HepG2 (cell line): Measurements from ENCODE around the gene ZC3H18. TPM values are rescaled to one million over a fixed set of nuclear protein-coding genes. Genes with fewer than 3 reads are reported as not detected.
A peak's percentile ranks its signal among the peaks of the same experiment; 100 is the strongest.

Experiments
- ATAC-seq: fragments of 200-7000 bp; cut with Tn5 transposase; 3 replicates; pipeline ENCODE4 v1.9.1; 2020; ENCODE audit warnings: mild to moderate bottlenecking, moderate library complexity
- BruUV-seq: library from RNA; stranded (reverse); fragments of 400-500 nt; replicated peaks from 2 replicates; lab custom pipeline; 2021; lab: Mats Ljungman, UMichigan
- CTCF ChIA-PET: fragments of 300-600 bp; formaldehyde crosslinking; extraction: SDS; loops from one replicate; lab custom pipeline; 2021; ENCODE audit warnings: low total read pairs, inconsistent platforms, low intra/inter-chr PET ratio; lab: Yijun Ruan, JAX
- POLR2A ChIA-PET: fragments of 350-600 bp; sonication (Branson Sonifier 250); formaldehyde crosslinking; loops from one replicate; lab custom pipeline; 2020; ENCODE audit warnings: antibody characterized with exemption, inconsistent platforms; lab: Yijun Ruan, JAX
- DNase-seq: peaks from one replicate; pipeline ENCODE4 v3.0.0-alpha.2; 2015; ENCODE audit warnings: low spot score
- FAIRE-seq: peaks from 3 replicates; lab custom pipeline; 2011; peaks lifted over from hg19 to GRCh38; lab: Jason Lieb, UNC
- H2AFZ ChIP-seq: one replicate; pipeline ENCODE4 v1.6.1; 2011; ENCODE audit warnings: low read length, inconsistent platforms
- H3K27ac ChIP-seq: fragments of 300-600 bp; 3 replicates; pipeline ENCODE4 v1.8.0; 2011; ENCODE audit warnings: mixed run types, mild to moderate bottlenecking, mixed read lengths, low read length, inconsistent platforms; ENCODE audit not compliant: insufficient read depth; ENCODE audit errors: extremely low read length
- H3K27me3 ChIP-seq, 2 experiments: fragments of 200-600 bp in 1 of 2; 2 replicates in 1 of 2; 3 replicates in 1 of 2; pipeline versions ENCODE4 v1.6.0 to v1.8.0; 2011; ENCODE audit warnings: low read length in 2 of 2, mild to moderate bottlenecking in 2 of 2, moderate library complexity in 2 of 2, inconsistent platforms in 1 of 2; ENCODE audit not compliant: insufficient read depth in 2 of 2, control insufficient read depth in 1 of 2
- H3K36me3 ChIP-seq, 2 experiments: fragments of 200-600 bp in 1 of 2; replicated peaks in 1 of 2; 2 replicates in 1 of 2; 3 replicates in 1 of 2; pipeline versions ENCODE4 v1.5.1 to v1.8.0; 2011; ENCODE audit warnings: low read length in 2 of 2, inconsistent platforms in 1 of 2; ENCODE audit not compliant: insufficient read depth in 2 of 2, control insufficient read depth in 1 of 2
- H3K4me1 ChIP-seq: 2 replicates; pipeline ENCODE4 v1.5.1; 2012; ENCODE audit warnings: low read length, inconsistent platforms; ENCODE audit not compliant: insufficient read depth
- H3K4me2 ChIP-seq: 2 replicates; pipeline ENCODE4 v1.6.0; 2011; ENCODE audit warnings: low read depth, low read length, inconsistent platforms
- H3K4me3 ChIP-seq, 3 experiments: fragments of 200-600 bp in 1 of 3; sonication (generic), shearing (Covaris generic) in 1 of 3; replicated peaks in 1 of 3; 2 replicates each; pipeline ENCODE4 v1.5.1; 2011 to 2016; ENCODE audit warnings: low read length in 3 of 3, inconsistent platforms in 2 of 3, low read depth in 2 of 3, mild to moderate bottlenecking in 2 of 3, control low read depth in 1 of 3, mixed read lengths in 1 of 3; ENCODE audit not compliant: insufficient read depth in 1 of 3
- H3K79me2 ChIP-seq: one replicate; pipeline ENCODE4 v1.6.1; 2011; ENCODE audit warnings: low read length, inconsistent platforms; ENCODE audit not compliant: insufficient read depth
- H3K9ac ChIP-seq: 2 replicates; pipeline ENCODE4 v1.6.0; 2011; ENCODE audit warnings: mild to moderate bottlenecking, low read depth, low read length, inconsistent platforms; ENCODE audit not compliant: insufficient read depth
- H3K9me3 ChIP-seq: 2 replicates; pipeline ENCODE4 v1.5.1; 2012; ENCODE audit warnings: mild to moderate bottlenecking, low read length
- H4K20me1 ChIP-seq: 2 replicates; pipeline ENCODE4 v1.6.0; 2011; ENCODE audit warnings: inconsistent platforms, mild to moderate bottlenecking, low read length, moderate library complexity; ENCODE audit not compliant: insufficient read depth
- FOXA1 ChIP-seq, 2 experiments: fragments of 450-650 bp in 1 of 2; sonication (generic) in 1 of 2; formaldehyde crosslinking in 1 of 2; IDR thresholded peaks; 2 replicates each; pipeline versions ENCODE4 v1.4.0 to v1.6.1; 2016 to 2020; ENCODE audit warnings: missing genetic modification reagents in 1 of 2
- FOXA3 ChIP-seq: IDR thresholded peaks from 2 replicates; pipeline ENCODE4 v1.6.1; 2016; ENCODE audit warnings: missing genetic modification reagents, missing compliant biosample characterization
- TEAD2 ChIP-seq: sonication (generic); formaldehyde crosslinking; IDR thresholded peaks from 2 replicates; pipeline ENCODE4 v1.9.0; 2021; ENCODE audit warnings: missing genetic modification reagents
- TRIM24 ChIP-seq: sonication (generic); formaldehyde crosslinking; IDR thresholded peaks from 2 replicates; pipeline ENCODE4 v1.8.0; 2022; ENCODE audit warnings: mild to moderate bottlenecking, missing genetic modification reagents
- ZNF574 ChIP-seq: sonication (generic); formaldehyde crosslinking; IDR thresholded peaks from 2 replicates; pipeline ENCODE4 v1.4.0; 2020; ENCODE audit warnings: missing genetic modification reagents
- WGBS: methylation state at CpG from one replicate; pipeline ENCODE4 v1.1.6; 2017; ENCODE audit warnings: low lambda C conversion rate; 5-methylcytosine and 5-hydroxymethylcytosine counted together
- in situ Hi-C: cut with HindIII; loops from 2 replicates; pipeline ENCODE4 v1.10.0; 2017; ENCODE audit warnings: low pct_unique_long_range_greater_than_20kb; ENCODE audit not compliant: extremely low pct_ligation_motif_present
- intact Hi-C: fragments of 100-400 bp; cut with micrococcal nuclease; formaldehyde crosslinking; loops from one replicate; pipeline ENCODE4 v1.10.0; 2022; ENCODE audit not compliant: unreplicated experiment
- polyA plus RNA-seq, 8 experiments: library from polyadenylated mRNA; depleted of rRNA in 3 of 8; stranded (reverse) in 7 of 8; unstranded in 1 of 8; fragments of >200 nt; fragmentation: Illumina TruSeq in 4 of 8; extraction: Trizol in 4 of 8; gene quantifications; 2 replicates each; pipeline versions ENCODE4 v1.2.1 to v1.2.3, GENCODE V29; 2011 to 2016; ENCODE audit warnings: low read depth in 4 of 8, missing spikeins in 1 of 8, mixed read lengths in 1 of 8; ENCODE audit not compliant: insufficient read depth in 1 of 8
- total RNA-seq, 5 experiments: library from RNA; depleted of rRNA; stranded (reverse); fragments of >200 nt; fragmentation: Illumina TruSeq; extraction: Trizol; gene quantifications; 2 replicates each; pipeline ENCODE4 v1.2.3, GENCODE V29; 2016; ENCODE audit warnings: low read depth in 1 of 5
- TF ChIP-seq, protein P1 (sequence below): sonication (generic); formaldehyde crosslinking; IDR thresholded peaks from 2 replicates; pipeline ENCODE4 v1.4.0; 2020; ENCODE audit warnings: missing genetic modification reagents
- TF ChIP-seq, protein P2 (sequence below): sonication (generic); IDR thresholded peaks from 2 replicates; pipeline ENCODE4 v1.6.1; 2016; ENCODE audit warnings: low read depth, borderline replicate concordance

The ZC3H18 gene
- total and polyA plus RNA-seq, 2 of the 13 experiments (the other 11 are each of a cell fraction or from before 2014, with no cell fraction given) = 11.2 to 27.4 TPM

GRCh38 chr16:88617268-88618031 lies 47.2 kb downstream of the ZC3H18 start:
- H3K79me2 ChIP-seq = peaks cover 15% of the 10 kb centered on the region
- BruUV-seq = no TSS peak
- ChIA-PET CTCF (no interaction called here), POLR2A (interaction anchor here (1.3 to 2.7 kb wide), 6 partner anchors 20 to 47 kb away, joined by 4 to 17 read pairs (median 7); partner anchors contain the start of genes CYBA, MVD and ZC3H18)
- intact Hi-C loops (loop anchor here (1.0 kb wide), 1 partner anchor 31 kb away; no protein-coding TSS in a partner anchor), in situ Hi-C loops (no loop called here)
- H3K27me3 ChIP-seq = no peaks in the 10 kb centered on the region
- 88% methylated on average over 20 of the region's 20 CpGs for WGBS
- no peaks in the 10 kb centered on the region for H3K9me3 ChIP-seq
- no peak overlapping the region for H2AFZ ChIP-seq
- peak overlapping the region; percentile 65 for H3K27ac ChIP-seq
- no peak overlapping the region for H3K4me2 ChIP-seq
- peaks cover 36% of the 10 kb centered on the region for H3K4me1 ChIP-seq
- H3K4me3 ChIP-seq = no peak overlapping the region
- H3K36me3 ChIP-seq = peaks cover 18 to 48% of the 10 kb centered on the region in 2 experiments
- TF ChIP-seq ZNF574 (CRISPR knock-in tag) (0 out of 2 replicates have a peak, but pooled peaks have one; percentile 30), TEAD2 (CRISPR knock-in tag) (no peak), FOXA1 (IDR thresholded peaks at IDR 0.05) (no peak), FOXA1 (CRISPR knock-in tag; IDR thresholded peaks at IDR 0.05) (peak; percentile 65), TRIM24 (CRISPR knock-in tag) (no peak), FOXA3 (peak; percentile 15; the same call in 1 of the 2 replicates)
- TF ChIP-seq, protein P1, sequence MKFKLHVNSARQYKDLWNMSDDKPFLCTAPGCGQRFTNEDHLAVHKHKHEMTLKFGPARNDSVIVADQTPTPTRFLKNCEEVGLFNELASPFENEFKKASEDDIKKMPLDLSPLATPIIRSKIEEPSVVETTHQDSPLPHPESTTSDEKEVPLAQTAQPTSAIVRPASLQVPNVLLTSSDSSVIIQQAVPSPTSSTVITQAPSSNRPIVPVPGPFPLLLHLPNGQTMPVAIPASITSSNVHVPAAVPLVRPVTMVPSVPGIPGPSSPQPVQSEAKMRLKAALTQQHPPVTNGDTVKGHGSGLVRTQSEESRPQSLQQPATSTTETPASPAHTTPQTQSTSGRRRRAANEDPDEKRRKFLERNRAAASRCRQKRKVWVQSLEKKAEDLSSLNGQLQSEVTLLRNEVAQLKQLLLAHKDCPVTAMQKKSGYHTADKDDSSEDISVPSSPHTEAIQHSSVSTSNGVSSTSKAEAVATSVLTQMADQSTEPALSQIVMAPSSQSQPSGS (CRISPR knock-in tag) = no peak
- TF ChIP-seq, protein P2, sequence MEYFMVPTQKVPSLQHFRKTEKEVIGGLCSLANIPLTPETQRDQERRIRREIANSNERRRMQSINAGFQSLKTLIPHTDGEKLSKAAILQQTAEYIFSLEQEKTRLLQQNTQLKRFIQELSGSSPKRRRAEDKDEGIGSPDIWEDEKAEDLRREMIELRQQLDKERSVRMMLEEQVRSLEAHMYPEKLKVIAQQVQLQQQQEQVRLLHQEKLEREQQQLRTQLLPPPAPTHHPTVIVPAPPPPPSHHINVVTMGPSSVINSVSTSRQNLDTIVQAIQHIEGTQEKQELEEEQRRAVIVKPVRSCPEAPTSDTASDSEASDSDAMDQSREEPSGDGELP = no peak
- FAIRE-seq (no peak), DNase-seq (no peak), ATAC-seq (no peak)
- peaks cover 8% of the 10 kb centered on the region; the same call in 1 of the 2 replicates for H4K20me1 ChIP-seq
- H3K9ac ChIP-seq = no peak overlapping the region
